Gastroesophageal sphincter (tissue), 3 donors: ENCODE results near the gene VIPR1.

Experiments
- POLR2A ChIP-seq, 2 donors: fragments of 450-650 bp; IDR thresholded peaks; one replicate each; pipeline ENCODE4 v1.6.1; 2017; ENCODE audit warnings: antibody characterized with exemption in 2 of 2, mild to moderate bottlenecking in 2 of 2, moderate library complexity in 1 of 2
- POLR2AphosphoS5 ChIP-seq: sonication (generic); formaldehyde crosslinking; IDR thresholded peaks from one replicate; pipeline ENCODE4 v1.6.1; 2017; ENCODE audit warnings: antibody characterized with exemption
- TF ChIP-seq, protein P1 (sequence below), 4 experiments: fragments of 200-600 bp in 2 of 4; fragments of 450-650 bp in 2 of 4; sonication (generic) in 1 of 4; IDR thresholded peaks; one replicate each; pipeline ENCODE4 v1.5.1; 2017 to 2019; ENCODE audit warnings: antibody characterized with exemption in 4 of 4, mild to moderate bottlenecking in 2 of 4, moderate library complexity in 2 of 4

DNA sequence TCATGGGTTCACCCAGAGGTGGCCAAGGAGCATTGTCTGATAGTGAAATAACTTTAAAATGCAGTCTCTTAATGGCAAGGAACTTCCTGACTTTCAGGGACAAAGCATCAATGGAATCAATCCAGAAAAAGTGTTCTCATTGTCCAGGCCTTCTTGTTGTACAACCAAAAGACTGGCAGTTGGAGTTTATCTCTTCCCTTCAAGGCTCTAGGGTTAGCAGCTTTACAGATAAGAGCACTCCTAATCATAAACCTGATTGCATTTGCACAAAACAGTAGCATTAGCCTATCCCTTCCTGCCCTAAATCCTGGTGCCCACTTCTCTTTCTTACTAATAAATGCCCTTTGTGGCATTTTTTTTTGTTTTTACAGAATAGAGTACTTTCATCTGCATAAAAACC lies 43.3 kb upstream of the VIPR1 start:
- TF ChIP-seq, protein P1, sequence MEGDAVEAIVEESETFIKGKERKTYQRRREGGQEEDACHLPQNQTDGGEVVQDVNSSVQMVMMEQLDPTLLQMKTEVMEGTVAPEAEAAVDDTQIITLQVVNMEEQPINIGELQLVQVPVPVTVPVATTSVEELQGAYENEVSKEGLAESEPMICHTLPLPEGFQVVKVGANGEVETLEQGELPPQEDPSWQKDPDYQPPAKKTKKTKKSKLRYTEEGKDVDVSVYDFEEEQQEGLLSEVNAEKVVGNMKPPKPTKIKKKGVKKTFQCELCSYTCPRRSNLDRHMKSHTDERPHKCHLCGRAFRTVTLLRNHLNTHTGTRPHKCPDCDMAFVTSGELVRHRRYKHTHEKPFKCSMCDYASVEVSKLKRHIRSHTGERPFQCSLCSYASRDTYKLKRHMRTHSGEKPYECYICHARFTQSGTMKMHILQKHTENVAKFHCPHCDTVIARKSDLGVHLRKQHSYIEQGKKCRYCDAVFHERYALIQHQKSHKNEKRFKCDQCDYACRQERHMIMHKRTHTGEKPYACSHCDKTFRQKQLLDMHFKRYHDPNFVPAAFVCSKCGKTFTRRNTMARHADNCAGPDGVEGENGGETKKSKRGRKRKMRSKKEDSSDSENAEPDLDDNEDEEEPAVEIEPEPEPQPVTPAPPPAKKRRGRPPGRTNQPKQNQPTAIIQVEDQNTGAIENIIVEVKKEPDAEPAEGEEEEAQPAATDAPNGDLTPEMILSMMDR (IDR thresholded peaks at IDR 0.05), result no peak
- TF ChIP-seq POLR2A (IDR thresholded peaks at IDR 0.05) (no peak), POLR2AphosphoS5 (no peak)
